ENCODE results near the gene CDK14.

The CDK14 gene

DNA sequence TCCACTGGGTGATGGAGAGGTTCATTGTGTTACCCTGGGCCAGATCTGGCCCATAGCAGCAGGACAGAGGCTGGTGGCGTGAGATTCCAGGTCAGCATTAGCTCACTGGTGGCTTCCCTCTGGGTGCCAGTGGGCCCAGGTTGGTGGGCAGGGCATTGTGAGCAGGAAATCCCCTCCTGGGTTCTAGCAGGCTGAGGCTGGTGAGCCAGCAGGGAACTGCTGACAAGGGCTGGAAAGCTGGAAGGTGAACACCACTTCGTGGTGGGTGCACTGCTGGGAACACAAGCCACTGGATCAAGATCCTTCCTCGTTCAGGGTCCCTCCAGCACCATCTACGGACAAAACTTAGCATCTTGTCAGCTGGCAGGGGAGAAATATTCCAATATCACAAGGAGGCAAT is 408.9 kb downstream of the CDK14 start:
- H3K27ac Mint-ChIP-seq (ENCODE audit: low read depth) = no peak overlapping the region
- no peak overlapping the region for H3K4me3 Mint-ChIP-seq
- H3K4me1 Mint-ChIP-seq = no peaks in the 10 kb centered on the region
- no peak for ATAC-seq (replicated peaks; ENCODE audit: extremely low read depth, poor library complexity, severe bottlenecking)
- DNase-seq (ENCODE audit: low spot score in 2 of 2) = no peak
- no peaks in the 10 kb centered on the region for H3K36me3 Mint-ChIP-seq (ENCODE audit: insufficient read depth)
- no peaks in the 10 kb centered on the region for H3K27me3 Mint-ChIP-seq
- no peaks in the 10 kb centered on the region for H3K9me3 Mint-ChIP-seq

DNA sequence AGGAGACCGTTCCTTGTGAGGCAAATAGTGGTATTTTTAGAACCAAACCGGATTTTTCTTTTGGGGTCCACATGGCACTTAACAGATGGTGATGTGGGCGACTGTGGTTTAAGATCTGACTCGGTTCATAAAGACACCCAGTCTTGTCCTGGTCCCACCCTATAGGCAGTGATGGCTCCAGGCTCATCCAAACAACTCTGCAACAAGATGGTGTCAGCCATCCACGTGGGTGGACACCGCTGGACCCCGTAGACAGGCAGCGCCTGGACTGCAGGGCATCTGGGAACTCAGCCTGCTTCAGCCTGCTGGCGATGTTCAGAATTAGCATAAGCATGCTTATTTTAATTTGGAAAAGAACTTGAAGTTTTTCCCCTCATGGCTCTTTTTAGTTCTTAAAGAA is 409.7 kb downstream of the CDK14 start:
- DNase-seq (ENCODE audit: low spot score in 2 of 2) (no peak), ATAC-seq (replicated peaks; ENCODE audit: extremely low read depth, poor library complexity, severe bottlenecking) (no peak)
- H3K9me3 Mint-ChIP-seq = no peaks in the 10 kb centered on the region
- H3K4me3 Mint-ChIP-seq = no peak overlapping the region
- H3K36me3 Mint-ChIP-seq (ENCODE audit: insufficient read depth) = no peaks in the 10 kb centered on the region
- no peaks in the 10 kb centered on the region for H3K4me1 Mint-ChIP-seq
- H3K27me3 Mint-ChIP-seq = no peaks in the 10 kb centered on the region
- H3K27ac Mint-ChIP-seq (ENCODE audit: low read depth) = no peak overlapping the region

DNA sequence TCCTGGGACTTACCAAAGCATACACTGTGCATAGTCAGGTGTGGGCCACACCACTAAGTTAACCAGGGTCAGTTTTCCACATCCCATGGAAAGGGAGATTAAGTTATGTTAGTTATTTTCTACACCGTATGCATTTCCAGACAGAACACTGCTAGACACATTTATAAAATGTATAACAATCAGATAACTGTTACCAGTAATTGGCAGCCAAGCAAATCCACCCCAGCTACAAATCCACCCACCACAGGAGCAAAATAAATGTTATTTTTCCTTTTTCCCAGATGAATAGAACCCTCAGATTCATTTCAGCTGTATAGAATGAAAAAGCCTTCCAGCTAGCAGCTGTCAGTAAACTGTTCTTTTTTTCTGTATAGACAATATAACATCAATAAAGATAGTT is 411.2 kb downstream of the CDK14 start:
- Mint-ChIP-seq H3K36me3 (ENCODE audit: insufficient read depth) (no peaks in the 10 kb centered on the region), H3K4me1 (no peaks in the 10 kb centered on the region), H3K9me3 (no peaks in the 10 kb centered on the region), H3K27ac (ENCODE audit: low read depth) (no peak overlapping the region), H3K27me3 (no peaks in the 10 kb centered on the region), H3K4me3 (no peak overlapping the region)
- ATAC-seq (replicated peaks; ENCODE audit: extremely low read depth, poor library complexity, severe bottlenecking) (no peak), DNase-seq (ENCODE audit: low spot score in 2 of 2) (no peak)

DNA sequence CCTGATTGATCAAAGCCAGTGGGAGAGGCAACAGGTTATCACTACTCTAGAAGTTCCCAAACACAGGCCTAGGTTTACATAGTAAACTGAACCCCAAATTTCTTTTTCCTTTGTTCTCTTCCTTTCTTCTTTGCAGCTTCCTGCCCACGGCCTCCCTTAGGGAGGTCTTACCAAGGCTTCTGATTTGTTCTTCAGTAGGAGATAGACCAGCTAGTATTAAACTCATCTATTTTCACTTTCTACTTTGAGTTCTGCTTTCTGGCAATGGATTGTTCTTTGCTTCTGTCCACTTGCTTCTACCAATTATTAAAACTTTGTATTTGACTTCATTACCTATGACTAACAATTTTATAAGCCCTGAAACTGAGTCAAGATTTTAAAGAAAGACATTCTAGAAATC is 417.0 kb downstream of the CDK14 start:
- Mint-ChIP-seq H3K4me3 (no peak overlapping the region), H3K9me3 (no peaks in the 10 kb centered on the region), H3K27me3 (no peaks in the 10 kb centered on the region), H3K36me3 (ENCODE audit: insufficient read depth) (no peaks in the 10 kb centered on the region), H3K4me1 (no peaks in the 10 kb centered on the region), H3K27ac (ENCODE audit: low read depth) (no peak overlapping the region)
- ATAC-seq (replicated peaks; ENCODE audit: extremely low read depth, poor library complexity, severe bottlenecking) (no peak), DNase-seq (ENCODE audit: low spot score in 2 of 2) (no peak)

DNA sequence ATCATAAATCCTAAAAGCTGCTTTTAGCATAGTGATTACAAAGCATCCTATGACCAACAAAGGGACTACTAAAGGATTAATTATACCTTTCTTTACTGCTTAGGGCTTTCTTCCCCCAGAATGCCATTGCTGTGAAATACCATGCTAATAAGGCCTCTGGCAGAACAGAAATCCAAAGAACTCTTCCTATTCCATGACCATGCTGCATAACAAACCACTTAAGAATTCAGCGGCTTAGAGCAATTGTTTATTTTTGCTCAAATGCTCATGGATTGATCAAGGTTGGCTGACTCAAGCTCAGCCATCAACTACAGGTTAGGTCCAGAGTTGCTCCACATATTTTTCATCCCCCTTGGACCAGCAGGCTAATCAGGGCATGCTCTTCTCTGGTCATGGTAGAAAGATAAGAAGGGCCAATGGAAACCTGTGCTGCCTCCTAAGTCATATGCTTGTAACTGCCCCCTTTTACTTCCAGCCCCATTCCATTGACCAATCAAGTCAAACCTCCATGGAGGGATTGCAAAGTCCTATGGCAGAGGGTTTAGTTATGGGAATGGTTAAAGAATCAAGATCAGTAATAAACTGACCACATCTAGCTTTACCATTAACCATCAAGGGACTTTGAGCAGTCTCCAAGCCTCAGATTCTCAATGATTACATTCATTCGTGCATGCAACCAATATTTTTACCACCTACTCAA is 423.7 kb downstream of the CDK14 start:
- no peaks in the 10 kb centered on the region for H3K4me1 Mint-ChIP-seq
- no peaks in the 10 kb centered on the region for H3K27me3 Mint-ChIP-seq
- H3K4me3 Mint-ChIP-seq = no peak overlapping the region
- ATAC-seq (replicated peaks; ENCODE audit: extremely low read depth, poor library complexity, severe bottlenecking) = no peak
- no peak overlapping the region for H3K27ac Mint-ChIP-seq (ENCODE audit: low read depth)
- H3K36me3 Mint-ChIP-seq (ENCODE audit: insufficient read depth) = no peaks in the 10 kb centered on the region
- peaks cover 6% of the 10 kb centered on the region for H3K9me3 Mint-ChIP-seq
- no peak for DNase-seq (ENCODE audit: low spot score in 2 of 2)

DNA sequence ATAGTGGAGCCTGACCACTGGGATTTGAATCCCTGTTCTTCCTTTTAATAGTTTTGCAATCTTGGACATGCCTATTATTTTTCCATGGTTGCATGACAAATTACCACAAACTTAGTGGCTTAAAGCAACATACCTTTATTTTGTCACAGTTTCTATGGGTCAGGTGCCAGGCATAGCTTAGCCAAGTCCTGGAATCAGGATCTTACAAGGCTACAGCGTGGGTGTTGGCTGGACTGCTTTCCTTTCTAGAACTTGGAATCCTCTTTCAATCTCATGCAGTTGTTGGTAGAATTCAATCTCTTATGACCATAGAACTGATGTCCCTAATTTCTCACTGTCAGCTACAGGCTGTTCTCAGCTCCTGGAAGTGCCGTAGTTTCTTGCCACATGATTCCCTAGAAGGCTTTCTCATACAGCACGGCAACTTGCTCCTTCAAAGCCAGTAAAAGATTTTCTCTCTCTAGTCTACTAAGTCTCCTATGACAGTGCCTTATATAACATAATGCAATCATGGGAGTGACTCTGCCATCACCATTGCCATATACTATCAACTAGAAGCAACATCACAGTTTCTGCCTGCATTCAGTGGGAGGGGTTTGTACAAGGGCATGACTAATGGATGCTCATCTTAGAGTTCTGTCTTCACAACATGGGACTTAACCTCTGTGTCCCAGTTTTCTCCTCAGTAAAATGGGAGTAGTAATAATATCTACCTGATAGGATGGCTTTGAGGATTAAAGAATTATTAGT is 424.7 kb downstream of the CDK14 start:
- Mint-ChIP-seq H3K27me3 (no peaks in the 10 kb centered on the region), H3K27ac (ENCODE audit: low read depth) (no peak overlapping the region), H3K4me3 (no peak overlapping the region), H3K9me3 (peaks cover 6% of the 10 kb centered on the region), H3K36me3 (ENCODE audit: insufficient read depth) (no peaks in the 10 kb centered on the region), H3K4me1 (no peaks in the 10 kb centered on the region)
- ATAC-seq (replicated peaks; ENCODE audit: extremely low read depth, poor library complexity, severe bottlenecking) (no peak), DNase-seq (ENCODE audit: low spot score in 2 of 2) (no peak)

DNA sequence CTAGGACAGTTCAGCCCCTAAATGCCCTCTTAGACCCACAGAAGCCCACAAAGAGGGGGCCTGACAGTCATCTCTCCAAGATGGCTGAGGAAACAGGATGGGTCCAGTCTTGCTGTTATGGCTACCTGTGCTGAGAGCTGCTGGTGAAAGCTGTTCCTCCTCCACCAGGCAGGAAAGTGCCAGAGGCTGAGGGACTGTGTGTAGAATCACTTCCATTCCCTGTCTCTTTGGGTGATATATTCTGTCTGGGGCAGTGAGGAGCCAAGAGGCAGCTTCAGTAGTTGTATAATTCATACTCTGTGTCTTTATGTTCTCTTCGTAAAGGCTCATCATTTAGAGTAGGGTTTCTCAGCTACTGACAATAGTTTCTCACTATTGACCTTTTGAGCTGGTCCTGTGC is 425.8 kb downstream of the CDK14 start:
- no peaks in the 10 kb centered on the region for H3K4me1 Mint-ChIP-seq
- no peaks in the 10 kb centered on the region for H3K36me3 Mint-ChIP-seq (ENCODE audit: insufficient read depth)
- no peak overlapping the region for H3K4me3 Mint-ChIP-seq
- ATAC-seq (replicated peaks; ENCODE audit: extremely low read depth, poor library complexity, severe bottlenecking) (no peak), DNase-seq (ENCODE audit: low spot score in 2 of 2) (no peak)
- no peaks in the 10 kb centered on the region for H3K27me3 Mint-ChIP-seq
- no peak overlapping the region for H3K27ac Mint-ChIP-seq (ENCODE audit: low read depth)
- peaks cover 6% of the 10 kb centered on the region for H3K9me3 Mint-ChIP-seq

DNA sequence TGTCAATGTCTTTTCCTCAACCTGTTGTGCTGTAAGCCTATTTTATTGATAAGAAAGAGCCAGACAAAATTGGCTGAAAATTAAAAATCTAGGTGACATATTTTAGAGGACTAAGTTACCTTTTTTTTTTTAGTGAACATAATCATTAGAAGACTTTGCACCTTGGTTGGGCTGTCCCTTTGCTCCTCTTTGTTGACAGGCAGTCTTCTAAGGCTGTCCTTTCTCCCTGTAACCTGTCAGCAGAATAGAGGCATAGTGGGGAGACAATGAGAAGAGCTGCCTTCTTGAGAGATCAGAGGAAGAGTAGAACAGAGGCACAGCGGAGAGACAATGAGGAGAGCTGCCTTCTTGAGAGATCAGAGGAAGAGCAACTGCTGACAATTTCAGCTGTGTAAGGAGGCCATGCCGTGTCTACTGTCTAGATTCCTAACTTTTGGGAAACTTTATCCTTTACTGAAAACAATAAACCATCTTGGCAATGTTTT is 429.8 kb downstream of the CDK14 start:
- DNase-seq (ENCODE audit: low spot score in 2 of 2) (no peak), ATAC-seq (replicated peaks; ENCODE audit: extremely low read depth, poor library complexity, severe bottlenecking) (no peak)
- Mint-ChIP-seq H3K27me3 (no peaks in the 10 kb centered on the region), H3K4me3 (no peak overlapping the region), H3K27ac (ENCODE audit: low read depth) (no peak overlapping the region), H3K36me3 (ENCODE audit: insufficient read depth) (no peaks in the 10 kb centered on the region), H3K9me3 (peaks cover 10% of the 10 kb centered on the region), H3K4me1 (no peaks in the 10 kb centered on the region)

DNA sequence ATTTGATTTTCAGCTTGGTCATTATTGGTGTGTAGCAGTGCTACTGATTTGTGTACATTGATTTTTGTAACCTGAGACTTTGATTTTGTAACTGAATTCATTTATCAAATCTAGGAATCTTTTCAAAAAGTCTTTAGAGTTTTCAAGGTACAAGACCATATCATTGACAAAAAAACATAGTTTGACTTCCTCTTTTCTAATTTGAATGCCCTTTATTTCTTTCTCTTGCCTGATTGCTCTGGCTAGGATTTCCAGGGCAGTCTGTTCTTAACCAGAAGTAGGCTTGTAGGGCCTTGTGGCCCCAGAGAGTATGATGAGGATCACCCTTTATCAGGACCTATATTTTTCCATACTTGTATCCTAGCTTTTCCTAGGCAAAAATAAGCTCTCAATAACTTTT is 433.6 kb downstream of the CDK14 start:
- ATAC-seq (replicated peaks; ENCODE audit: extremely low read depth, poor library complexity, severe bottlenecking) (no peak), DNase-seq (ENCODE audit: low spot score in 2 of 2) (no peak)
- Mint-ChIP-seq H3K4me3 (no peak overlapping the region), H3K27me3 (no peaks in the 10 kb centered on the region), H3K9me3 (peaks cover 10% of the 10 kb centered on the region), H3K4me1 (no peaks in the 10 kb centered on the region), H3K36me3 (ENCODE audit: insufficient read depth) (no peaks in the 10 kb centered on the region), H3K27ac (ENCODE audit: low read depth) (no peak overlapping the region)

DNA sequence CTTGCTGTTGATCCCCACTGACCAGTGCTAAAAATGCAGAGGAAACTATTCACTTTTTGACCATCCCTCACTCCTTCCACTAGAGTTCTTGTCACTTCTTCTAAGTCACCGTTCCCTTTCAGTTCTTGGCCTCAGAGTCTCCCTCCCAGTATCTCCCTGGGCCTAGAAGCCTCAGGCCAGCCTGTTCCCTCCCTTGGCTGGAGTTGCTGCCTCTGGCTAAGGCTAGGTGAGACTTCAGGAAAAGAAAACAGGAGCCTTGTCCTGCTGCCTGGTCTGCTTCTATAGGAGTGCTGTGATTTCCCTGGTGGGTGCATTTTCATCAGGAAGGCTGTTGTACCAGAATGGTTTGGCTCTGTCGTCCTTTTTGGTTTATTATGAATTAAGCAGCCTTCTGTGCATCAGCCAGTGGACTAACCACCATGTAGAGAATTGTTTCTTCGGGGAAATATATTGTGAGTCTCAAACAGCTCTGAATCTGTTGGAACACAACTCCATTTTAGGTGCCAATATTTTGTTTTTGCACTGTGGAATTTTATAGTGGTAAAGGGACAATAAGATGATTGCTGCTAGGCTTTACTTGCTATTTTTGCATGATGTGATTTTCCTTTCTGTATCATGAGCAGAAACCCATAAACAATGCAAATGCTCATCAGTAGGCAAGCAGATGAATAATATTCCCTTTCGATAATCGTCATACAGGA is 434.7 kb downstream of the CDK14 start:
- no peaks in the 10 kb centered on the region for H3K4me1 Mint-ChIP-seq
- no peak overlapping the region for H3K27ac Mint-ChIP-seq (ENCODE audit: low read depth)
- no peak for DNase-seq (ENCODE audit: low spot score in 2 of 2)
- H3K9me3 Mint-ChIP-seq = peaks cover 10% of the 10 kb centered on the region
- no peak for ATAC-seq (replicated peaks; ENCODE audit: extremely low read depth, poor library complexity, severe bottlenecking)
- H3K4me3 Mint-ChIP-seq = no peak overlapping the region
- peaks cover 2% of the 10 kb centered on the region for H3K36me3 Mint-ChIP-seq (ENCODE audit: insufficient read depth)
- no peaks in the 10 kb centered on the region for H3K27me3 Mint-ChIP-seq

DNA sequence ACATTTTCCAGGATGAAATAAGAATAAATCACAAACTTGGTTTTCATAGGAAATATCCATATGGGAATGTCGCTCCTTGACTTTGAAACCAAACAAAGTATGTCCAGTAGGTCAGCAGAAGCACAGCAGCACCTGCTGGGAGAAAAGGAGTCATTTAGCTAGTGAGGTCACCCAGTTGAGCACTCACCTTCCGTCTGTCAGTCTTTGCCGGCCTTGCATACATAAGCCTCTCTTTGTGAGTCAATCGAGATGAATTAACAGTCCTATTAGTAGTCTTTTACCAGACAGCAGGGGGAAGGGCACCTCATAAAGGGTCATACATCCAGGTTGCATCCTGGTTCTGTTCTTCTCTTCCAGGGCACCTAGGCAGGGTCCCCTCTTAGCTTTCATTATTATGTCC is 435.6 kb downstream of the CDK14 start:
- Mint-ChIP-seq H3K36me3 (ENCODE audit: insufficient read depth) (peaks cover 2% of the 10 kb centered on the region), H3K9me3 (peaks cover 10% of the 10 kb centered on the region), H3K27ac (ENCODE audit: low read depth) (no peak overlapping the region), H3K27me3 (no peaks in the 10 kb centered on the region), H3K4me3 (no peak overlapping the region), H3K4me1 (no peaks in the 10 kb centered on the region)
- DNase-seq (ENCODE audit: low spot score in 2 of 2) = no peak
- no peak for ATAC-seq (replicated peaks; ENCODE audit: extremely low read depth, poor library complexity, severe bottlenecking)

DNA sequence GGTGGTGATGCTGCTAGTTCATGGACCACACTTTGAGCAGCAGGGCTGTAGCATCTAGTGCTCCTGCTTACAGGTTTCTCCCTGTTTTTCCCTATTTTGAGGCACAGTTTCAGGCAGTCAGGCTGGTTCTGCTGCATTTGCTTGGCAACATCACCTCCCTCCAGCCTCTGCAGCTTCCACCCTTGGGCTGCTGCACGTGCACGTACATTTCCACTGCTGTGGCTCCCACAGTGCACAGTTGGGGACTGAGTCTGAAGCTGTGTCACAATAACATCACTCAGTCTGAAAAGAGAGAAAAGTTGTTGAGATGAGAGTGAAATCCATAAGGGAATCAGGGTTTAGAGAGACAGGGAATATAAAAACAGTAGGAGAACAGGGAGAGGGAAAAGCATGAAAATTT is 437.5 kb downstream of the CDK14 start:
- ATAC-seq (replicated peaks; ENCODE audit: extremely low read depth, poor library complexity, severe bottlenecking) (no peak), DNase-seq (ENCODE audit: low spot score in 2 of 2) (no peak)
- no peaks in the 10 kb centered on the region for H3K4me1 Mint-ChIP-seq
- no peaks in the 10 kb centered on the region for H3K27me3 Mint-ChIP-seq
- H3K36me3 Mint-ChIP-seq (ENCODE audit: insufficient read depth) = peaks cover 2% of the 10 kb centered on the region
- H3K27ac Mint-ChIP-seq (ENCODE audit: low read depth) = no peak overlapping the region
- H3K4me3 Mint-ChIP-seq = no peak overlapping the region
- H3K9me3 Mint-ChIP-seq = peaks cover 5% of the 10 kb centered on the region

Data from central memory CD8-positive, alpha-beta T cell (primary cell).